Measurements from ENCODE around the gene LUC7L. TPM values are rescaled to one million over a fixed set of nuclear protein-coding genes. Genes with fewer than 3 reads are reported as not detected.

LUC7L gene
- total and polyA plus RNA-seq, 2 of the 8 experiments (the other 6 are each of a cell fraction or from before 2014, with no cell fraction given) = 49.7 to 129 TPM

DNA sequence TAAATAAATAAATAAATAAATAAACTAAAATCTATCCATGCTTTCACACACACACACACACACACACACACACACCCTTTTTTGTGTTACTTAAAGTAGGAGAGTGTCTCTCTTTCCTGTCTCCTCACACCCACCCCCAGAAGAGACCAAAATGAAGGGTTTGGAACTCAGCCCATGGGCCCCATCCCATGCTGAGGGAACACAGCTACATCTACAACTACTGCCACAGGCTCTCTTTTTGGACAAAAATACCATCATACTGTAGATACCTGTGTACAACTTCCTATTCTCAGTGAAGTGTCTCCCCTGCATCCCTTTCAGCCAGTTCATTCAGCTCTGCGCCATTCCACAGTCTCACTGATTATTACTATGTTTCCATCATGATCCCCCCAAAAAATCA, 58.5 kb downstream of the LUC7L start:
- H3K9me3 ChIP-seq (ENCODE audit: insufficient read depth in 2 of 2, low read depth in 1 of 2, low read length in 1 of 2) = no peaks in the 10 kb centered on the region
- no peak for TF ChIP-seq SUZ12 (IDR thresholded peaks at IDR 0.05; ENCODE audit: low read length)
- TF ChIP-seq EGR1 (IDR thresholded peaks at IDR 0.05; ENCODE audit: borderline replicate concordance, low read depth, low read length) = no peak
- TF ChIP-seq ASH2L (IDR thresholded peaks at IDR 0.05; ENCODE audit: low read length) = no peak
- no peak for TF ChIP-seq TAF1 (IDR thresholded peaks at IDR 0.05; ENCODE audit: low read depth, low read length)
- TF ChIP-seq NRF1 (IDR thresholded peaks at IDR 0.05; ENCODE audit: low read depth, low read length) = no peak
- no peak for TF ChIP-seq SIRT6 (IDR thresholded peaks at IDR 0.05; ENCODE audit: low read length)
- TF ChIP-seq CBX5 (IDR thresholded peaks at IDR 0.05; ENCODE audit: low read depth, low read length) = no peak
- no peak for TF ChIP-seq RBBP5 (IDR thresholded peaks at IDR 0.05; ENCODE audit: borderline replicate concordance, low read depth, low read length)
- no peak for TF ChIP-seq CTBP2 (IDR thresholded peaks at IDR 0.05; ENCODE audit: borderline replicate concordance, insufficient read depth, insufficient read length, low read length)
- no peak for TF ChIP-seq HDAC2 (IDR thresholded peaks at IDR 0.05; ENCODE audit: borderline replicate concordance in 1 of 2, low read depth in 2 of 2, low read length in 2 of 2)
- TF ChIP-seq GTF2F1 (IDR thresholded peaks at IDR 0.05; ENCODE audit: borderline replicate concordance, low read depth, low read length) = no peak
- TF ChIP-seq HDAC6 (IDR thresholded peaks at IDR 0.05; ENCODE audit: low read depth, low read length) = no peak
- H3K18ac ChIP-seq (ENCODE audit: extremely low read depth, low read length) = no peak overlapping the region
- H2AFZ ChIP-seq (ENCODE audit: low read length) = no peak overlapping the region
- H3K23ac ChIP-seq (ENCODE audit: insufficient read length) = no peak overlapping the region
- no peak overlapping the region for H4K91ac ChIP-seq (replicated peaks; ENCODE audit: insufficient read length, low read length)
- no peak overlapping the region for H3K4ac ChIP-seq (replicated peaks; ENCODE audit: insufficient read length, low read depth, low read length)
- peaks cover 8% of the 10 kb centered on the region; the same call in 1 of the 2 replicates for H3K23me2 ChIP-seq (ENCODE audit: low read depth, low read length)
- DNase-seq (ENCODE audit: low read depth in 1 of 2, low spot score in 2 of 2) (no peak), FAIRE-seq (no peak)
- H2BK20ac ChIP-seq (ENCODE audit: low read length) = no peak overlapping the region
- peaks cover 0 to 7% (median 0%) of the 10 kb centered on the region in 4 experiments; a peak in 2 of 8 replicates for H3K36me3 ChIP-seq (ENCODE audit: control insufficient read depth in 2 of 4, insufficient read depth in 4 of 4, low read length in 3 of 4)
- ChIA-PET CTCF (ENCODE audit: partially characterized antibody) (interaction anchor here (0.6 to 5.6 kb wide), 7 partner anchors 9 to 105 kb away, joined by 3 to 24 read pairs (median 4); partner anchors contain the start of gene HBQ1), POLR2A (ENCODE audit: partially characterized antibody) (interaction anchor here (1.8 kb wide), 1 partner anchor 10 kb away, joined by 5 read pairs; the partner anchor contains the start of gene HBQ1)
- H4K20me1 ChIP-seq (replicated peaks in 1 of 2; ENCODE audit: control insufficient read depth in 1 of 2, insufficient read depth in 2 of 2, low read length in 2 of 2) = peaks cover 6 to 14% of the 10 kb centered on the region in 2 experiments
- no peak overlapping the region for H2BK120ac ChIP-seq (replicated peaks; ENCODE audit: low read depth, low read length)
- peaks cover 0 to 25% (median 13%) of the 10 kb centered on the region in 4 experiments; a peak in 6 of 7 replicates for H3K4me1 ChIP-seq (replicated peaks in 1 of 4; ENCODE audit: control insufficient read depth in 3 of 4, insufficient read depth in 4 of 4, low read length in 3 of 4)
- H3K79me2 ChIP-seq (ENCODE audit: control insufficient read depth in 1 of 2, insufficient read depth in 2 of 2, low read length in 2 of 2) = no peaks in the 10 kb centered on the region
- H3K9ac ChIP-seq (replicated peaks in 1 of 4; ENCODE audit: extremely low read depth in 1 of 4, low read depth in 3 of 4, low read length in 3 of 4) = no peak overlapping the region
- H2AK5ac ChIP-seq (ENCODE audit: low read depth, low read length) = no peak overlapping the region
- no peak overlapping the region for H2BK12ac ChIP-seq (ENCODE audit: low read depth, low read length)
- H3K27me3 ChIP-seq (replicated peaks in 1 of 4; ENCODE audit: control insufficient read depth in 3 of 4, extremely low read depth in 1 of 4, insufficient read depth in 3 of 4, low read length in 3 of 4) = peaks cover 58 to 87% (median 80%) of the 10 kb centered on the region in 4 experiments
- no peak overlapping the region for H3K4me2 ChIP-seq (ENCODE audit: insufficient read depth in 1 of 2, low read depth in 2 of 2, low read length in 2 of 2)
- H3K4me3 ChIP-seq (ENCODE audit: extremely low read depth in 1 of 4, insufficient read depth in 2 of 4, low read depth in 3 of 4, low read length in 4 of 4) = no peak overlapping the region
- no peak overlapping the region for H3K56ac ChIP-seq (replicated peaks; ENCODE audit: insufficient read length, low read depth, low read length)
- no peak overlapping the region for H2BK15ac ChIP-seq (ENCODE audit: low read length)
- no peak overlapping the region for H3K27ac ChIP-seq (ENCODE audit: low read depth, low read length)
- H4K8ac ChIP-seq (ENCODE audit: extremely low read depth, insufficient read depth, low read length) = no peak overlapping the region
- H3K14ac ChIP-seq (ENCODE audit: insufficient read length) = no peak overlapping the region
- no peak overlapping the region for H4K5ac ChIP-seq (ENCODE audit: insufficient read length, low read depth, low read length)
- 71% methylated on average over 1 of the region's 1 CpG; no CpG with 5 or more reads in 1 of the 2 experiments for WGBS, 2 experiments (ENCODE audit: extremely low coverage in 1 of 2, insufficient coverage in 1 of 2, insufficient read length in 1 of 2, insufficient replicate concordance in 2 of 2, low coverage in 1 of 2, low lambda C conversion rate in 2 of 2, missing lambda C conversion rate in 1 of 2)
- H2BK5ac ChIP-seq (ENCODE audit: low read depth, low read length) = no peak overlapping the region
- no peaks in the 10 kb centered on the region for H3K79me1 ChIP-seq (ENCODE audit: low read depth, low read length)
